HUES6 (cell line): Measurements from ENCODE around the gene SEPTIN10.

Experiments
- H3K27ac ChIP-seq: 2 replicates; pipeline ENCODE4 v1.7.0; 2013; ENCODE audit warnings: low read depth, mild to moderate bottlenecking, low read length, inconsistent platforms
- H3K27me3 ChIP-seq: 2 replicates; pipeline ENCODE4 v1.6.1; 2013; ENCODE audit warnings: low read length; ENCODE audit not compliant: control insufficient read depth, insufficient read depth
- H3K36me3 ChIP-seq: 2 replicates; pipeline ENCODE4 v1.6.1; 2013; ENCODE audit warnings: low read length; ENCODE audit not compliant: control insufficient read depth, insufficient read depth
- H3K4me1 ChIP-seq: 2 replicates; pipeline ENCODE4 v1.6.1; 2013; ENCODE audit warnings: low read length; ENCODE audit not compliant: control insufficient read depth, insufficient read depth
- H3K4me3 ChIP-seq: 2 replicates; pipeline ENCODE4 v1.5.1; 2013; ENCODE audit warnings: low read depth, low read length
- H3K9ac ChIP-seq: one replicate; pipeline ENCODE4 v1.6.1; 2013; ENCODE audit warnings: mild to moderate bottlenecking, low read length
- H3K9me3 ChIP-seq: 2 replicates; pipeline ENCODE4 v1.6.1; 2013; ENCODE audit warnings: low read depth, low read length; ENCODE audit not compliant: control insufficient read depth, insufficient read depth

Gene SEPTIN10

DNA sequence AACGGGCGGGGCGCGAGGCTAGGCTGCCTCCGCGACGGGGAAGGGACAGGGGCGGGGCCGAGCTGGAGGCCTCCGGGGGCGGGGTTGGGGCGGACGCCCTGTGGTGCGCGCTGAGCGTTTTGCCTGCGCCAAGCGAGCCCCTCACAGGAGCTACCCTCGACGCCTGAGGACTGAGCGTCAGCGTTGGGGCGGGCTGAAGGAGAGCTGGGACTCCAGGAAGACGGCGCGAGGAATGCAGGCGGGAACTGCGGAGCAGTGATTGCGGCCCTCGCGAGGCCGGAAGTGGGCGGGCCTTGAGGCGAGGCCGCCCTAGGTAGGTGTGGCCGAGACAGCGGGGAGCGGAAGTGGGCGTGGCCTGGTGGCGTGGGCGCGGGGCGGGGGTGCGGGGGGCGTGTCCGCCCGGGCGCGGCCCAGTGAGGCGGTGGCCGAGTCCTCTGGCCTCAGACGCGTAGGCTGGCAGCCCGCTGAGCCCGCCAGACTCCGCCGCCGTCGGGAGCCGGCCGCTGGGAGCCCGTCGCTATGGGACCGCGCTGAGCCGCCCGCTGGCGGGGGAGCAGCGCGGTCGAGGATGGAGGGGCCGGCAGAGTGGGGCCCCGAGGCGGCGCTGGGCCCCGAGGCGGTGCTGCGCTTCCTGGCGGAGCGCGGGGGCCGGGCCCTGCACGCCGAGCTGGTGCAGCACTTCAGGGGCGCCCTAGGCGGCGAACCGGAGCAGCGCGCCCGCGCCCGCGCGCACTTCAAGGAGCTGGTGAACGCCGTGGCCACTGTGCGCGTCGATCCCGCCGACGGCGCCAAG lies at the start of gene SEPTIN10, which contains the start of gene SOWAHC:
TSS of gene SEPTIN10 (minus strand) at position 45 of the 793 bp plus-strand sequence. CDS start 139 bp downstream, outside the sequence.
TSS of gene SOWAHC (plus strand) at position 443 of the 793 bp plus-strand sequence. CDS start at position 569, 126 bp downstream.
- Histone ChIP-seq H3K27ac (peak within 1 kb of the TSS; percentile 83; the same call in 1 of the 2 replicates), H3K9ac (peak within 1 kb of the TSS; percentile 84)

DNA sequence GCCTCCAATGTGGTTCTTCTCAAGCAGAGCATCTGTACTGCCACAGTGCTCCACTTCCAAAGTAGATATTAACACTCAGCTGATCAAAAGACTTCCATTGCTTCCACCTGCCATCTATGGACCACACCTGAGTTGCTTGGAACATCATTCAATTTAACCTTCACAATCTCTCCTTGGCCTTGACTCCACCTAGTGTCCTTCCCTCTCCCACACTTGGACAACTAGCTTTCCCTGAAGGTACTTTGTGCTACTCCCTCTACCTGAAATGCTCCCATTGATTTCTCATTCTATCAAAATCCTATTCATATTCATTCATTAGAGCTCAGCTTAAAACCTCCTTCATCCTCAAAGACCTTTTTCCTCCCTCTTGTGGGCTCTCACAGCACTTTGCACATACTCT lies 49.1 kb upstream of the SEPTIN10 start:
- H3K9me3 ChIP-seq: no peaks in the 10 kb centered on the region

More for the DNA sequence above, at the start of gene SEPTIN10, which contains the start of gene SOWAHC:
- Histone ChIP-seq H3K27me3 (peaks cover 12% of the 10 kb centered on the region), H3K4me1 (peaks cover 25% of the 10 kb centered on the region), H3K9me3 (no peaks in the 10 kb centered on the region), H3K36me3 (no peaks in the 10 kb centered on the region), H3K4me3 (peak within 1 kb of the TSS; percentile 91)

DNA sequence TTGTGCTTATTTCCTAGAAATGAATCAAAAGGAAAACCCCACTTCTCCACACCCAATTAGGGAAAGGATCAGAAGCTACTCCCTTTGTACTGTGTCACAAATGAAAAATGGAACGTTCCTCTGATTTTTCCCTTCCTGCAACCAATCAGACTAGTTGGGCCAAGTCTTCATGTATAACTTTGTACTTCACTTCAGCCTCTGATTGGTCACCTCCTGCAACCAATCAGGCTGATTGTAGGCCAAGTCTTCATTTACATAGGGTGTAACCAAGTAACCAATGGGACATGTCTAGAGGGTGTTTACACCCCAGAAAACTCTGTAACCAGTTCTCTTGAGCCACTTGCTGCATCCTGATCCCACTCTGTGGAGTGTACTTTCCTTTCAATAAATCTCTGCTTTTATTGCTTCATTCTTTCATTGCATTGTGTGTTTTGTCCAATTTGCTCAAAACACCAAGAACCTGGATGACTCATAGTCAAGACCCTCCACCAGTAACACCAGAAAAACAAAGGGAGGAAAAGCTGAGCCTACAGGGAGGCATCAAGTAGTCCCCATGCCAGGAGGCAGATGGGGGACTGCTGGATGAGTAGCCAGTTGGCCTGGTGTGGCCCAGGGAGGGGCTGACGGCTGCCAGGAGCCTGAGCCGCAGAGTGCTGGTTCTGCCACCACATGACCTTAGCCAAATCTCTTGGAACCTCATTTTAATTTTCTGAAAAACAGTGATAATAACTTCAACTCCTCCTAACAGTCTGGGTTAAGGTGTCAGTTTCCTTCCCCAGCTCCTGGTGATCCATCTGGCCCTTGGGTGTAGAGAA lies 46.5 kb upstream of the SEPTIN10 start:
- Histone ChIP-seq H3K9me3 (no peaks in the 10 kb centered on the region), H3K9ac (no peak overlapping the region), H3K4me1 (peaks cover 15% of the 10 kb centered on the region)

More for the DNA sequence above, 49.1 kb upstream of the SEPTIN10 start:
- Histone ChIP-seq H3K9ac (no peak overlapping the region), H3K36me3 (no peaks in the 10 kb centered on the region), H3K27ac (no peak overlapping the region), H3K27me3 (no peaks in the 10 kb centered on the region), H3K4me1 (peaks cover 15% of the 10 kb centered on the region), H3K4me3 (no peak overlapping the region)

DNA sequence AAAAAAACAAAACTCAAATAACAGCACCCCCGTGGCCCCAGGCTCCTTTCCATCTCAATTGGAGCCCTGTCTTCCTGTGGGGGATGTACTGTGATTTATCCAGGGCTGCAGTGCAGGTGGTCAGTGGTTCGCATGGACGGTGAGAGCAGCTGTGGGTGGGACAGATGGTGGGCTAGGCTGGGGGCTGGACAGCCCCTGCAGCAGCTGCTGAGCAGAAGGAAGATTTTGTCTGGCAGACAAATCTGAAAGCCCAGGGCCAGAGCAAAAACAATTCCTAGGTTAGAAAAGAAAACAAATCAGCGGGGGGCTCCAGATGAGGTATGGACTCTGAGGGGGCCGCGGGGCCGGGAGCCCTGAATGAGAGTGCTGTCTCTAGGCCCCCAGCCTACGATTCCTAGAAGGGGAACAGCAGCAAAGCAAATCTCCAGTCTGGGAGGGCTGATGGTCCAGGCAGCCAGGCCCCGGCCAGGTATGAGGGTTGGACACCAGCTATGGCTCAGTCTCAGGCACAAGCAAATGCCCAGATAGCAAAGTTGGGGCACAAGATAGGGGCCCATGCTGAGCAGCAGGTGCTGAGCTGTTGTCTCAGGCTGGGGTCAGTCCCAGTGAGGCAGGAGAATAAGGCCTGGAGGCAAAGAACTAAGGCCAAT lies 45.8 kb upstream of the SEPTIN10 start:
- Histone ChIP-seq H3K27ac (no peak overlapping the region), H3K4me3 (no peak overlapping the region), H3K9me3 (no peaks in the 10 kb centered on the region), H3K9ac (no peak overlapping the region), H3K36me3 (no peaks in the 10 kb centered on the region), H3K27me3 (no peaks in the 10 kb centered on the region), H3K4me1 (peaks cover 15% of the 10 kb centered on the region)

More for the DNA sequence above, 46.5 kb upstream of the SEPTIN10 start:
- no peak overlapping the region for H3K27ac ChIP-seq
- no peaks in the 10 kb centered on the region for H3K27me3 ChIP-seq
- H3K36me3 ChIP-seq: no peaks in the 10 kb centered on the region
- H3K4me3 ChIP-seq: no peak overlapping the region

DNA sequence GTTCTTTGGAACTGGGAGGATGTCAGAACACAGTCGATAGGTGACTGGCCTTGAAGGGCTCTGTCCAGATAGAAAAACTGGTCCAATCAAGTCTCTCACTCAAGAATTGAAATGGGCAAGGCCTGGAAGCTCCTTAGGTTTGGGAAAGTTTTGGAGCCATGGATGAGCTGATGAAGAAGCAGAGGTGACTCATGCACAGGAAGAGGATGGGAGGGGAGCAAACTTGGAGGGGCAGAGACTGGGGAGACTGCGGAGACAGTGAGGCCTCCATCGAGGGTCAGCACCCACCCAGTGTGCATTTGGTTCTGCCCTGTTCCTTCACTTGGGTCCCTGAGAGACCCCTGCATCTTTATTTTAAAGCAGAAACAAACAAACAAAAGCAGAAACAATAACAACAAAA lies 41.5 kb upstream of the SEPTIN10 start:
- Histone ChIP-seq H3K27me3 (no peaks in the 10 kb centered on the region), H3K36me3 (no peaks in the 10 kb centered on the region), H3K9me3 (no peaks in the 10 kb centered on the region), H3K4me3 (no peak overlapping the region), H3K9ac (no peak overlapping the region), H3K4me1 (peaks cover 11% of the 10 kb centered on the region), H3K27ac (no peak overlapping the region)

DNA sequence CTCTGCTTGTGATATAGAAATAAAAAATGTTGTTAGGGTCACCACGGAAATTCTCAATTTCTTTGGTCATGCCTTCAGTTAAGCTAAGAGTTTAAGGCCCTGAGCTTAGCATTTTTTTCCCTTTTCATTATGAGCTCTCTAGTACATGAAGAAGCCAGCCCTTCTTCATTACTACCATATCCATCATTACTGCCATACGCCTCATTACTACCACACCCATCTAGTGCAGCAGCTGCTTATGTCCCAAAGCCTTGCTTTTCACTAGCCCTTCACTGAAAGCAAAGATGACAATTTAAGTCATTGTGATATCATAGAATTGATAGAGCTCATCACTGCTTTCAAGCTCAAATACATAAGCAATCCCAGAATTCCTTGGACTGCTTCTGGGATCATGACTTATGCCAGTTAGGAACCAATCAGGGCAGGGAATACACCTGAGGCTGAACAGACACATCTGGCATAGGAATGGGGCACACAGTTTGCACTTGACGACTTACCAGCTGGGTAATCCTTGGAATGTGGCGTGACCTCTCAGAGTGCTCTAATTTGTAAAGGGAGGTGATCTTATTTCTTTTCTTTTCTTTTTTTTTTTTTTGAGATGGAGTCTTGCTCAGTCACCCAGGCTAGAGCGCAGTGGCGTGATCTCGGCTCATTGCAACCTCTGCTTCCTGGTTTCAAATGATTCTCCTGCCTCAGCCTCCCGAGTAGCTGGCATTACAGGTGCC lies 40.7 kb upstream of the SEPTIN10 start:
- Histone ChIP-seq H3K36me3 (no peaks in the 10 kb centered on the region), H3K9ac (no peak overlapping the region), H3K27me3 (no peaks in the 10 kb centered on the region), H3K9me3 (no peaks in the 10 kb centered on the region), H3K4me1 (peaks cover 3% of the 10 kb centered on the region), H3K4me3 (no peak overlapping the region), H3K27ac (no peak overlapping the region)

DNA sequence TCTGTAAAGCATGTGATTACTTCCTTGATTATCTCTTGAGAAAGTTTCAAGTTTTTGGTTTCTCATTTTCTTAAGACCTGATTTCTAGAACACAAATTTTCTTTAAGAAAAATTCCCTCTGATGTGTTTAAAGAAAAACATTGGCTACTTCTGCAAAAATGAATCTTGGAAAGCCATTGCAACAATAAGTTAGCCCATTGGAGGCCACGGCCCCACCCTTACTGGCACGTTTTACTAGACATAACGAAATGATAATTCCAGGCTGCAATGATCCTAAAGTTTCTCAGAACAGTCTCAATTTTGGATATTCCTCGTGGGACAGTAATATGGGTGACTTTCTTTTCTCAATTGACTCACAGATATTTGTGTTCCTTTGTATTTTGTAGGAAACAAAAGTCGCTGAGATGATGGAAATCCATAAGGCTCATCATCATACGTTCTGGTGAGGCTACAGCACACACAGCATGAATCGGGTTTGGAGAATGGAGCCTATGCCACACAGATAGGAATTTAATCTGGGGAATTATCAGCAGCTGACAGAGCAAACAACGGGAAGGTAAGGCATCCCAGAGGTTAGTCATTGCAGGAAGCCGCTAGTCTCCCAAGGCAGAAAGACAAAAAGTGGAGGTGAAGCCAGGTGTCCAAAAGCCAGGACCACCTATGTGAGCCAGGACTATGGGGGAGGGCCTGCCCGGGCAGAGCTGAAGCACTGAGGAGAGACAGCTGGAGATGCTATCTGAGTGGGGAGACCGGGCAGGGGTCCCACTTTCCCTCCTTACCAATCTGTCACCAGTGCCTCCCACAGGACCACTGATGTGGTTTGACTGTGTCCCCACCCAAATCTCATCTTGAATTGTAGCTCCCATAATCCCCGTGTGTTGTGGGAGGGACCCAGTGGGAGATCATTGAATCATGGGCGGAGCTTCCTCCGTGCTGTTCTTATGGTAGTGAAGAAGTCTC lies 36.2 kb upstream of the SEPTIN10 start:
- Histone ChIP-seq H3K27me3 (no peaks in the 10 kb centered on the region), H3K27ac (no peak overlapping the region), H3K9me3 (no peaks in the 10 kb centered on the region), H3K4me3 (no peak overlapping the region), H3K36me3 (no peaks in the 10 kb centered on the region), H3K4me1 (peaks cover 16% of the 10 kb centered on the region), H3K9ac (no peak overlapping the region)

DNA sequence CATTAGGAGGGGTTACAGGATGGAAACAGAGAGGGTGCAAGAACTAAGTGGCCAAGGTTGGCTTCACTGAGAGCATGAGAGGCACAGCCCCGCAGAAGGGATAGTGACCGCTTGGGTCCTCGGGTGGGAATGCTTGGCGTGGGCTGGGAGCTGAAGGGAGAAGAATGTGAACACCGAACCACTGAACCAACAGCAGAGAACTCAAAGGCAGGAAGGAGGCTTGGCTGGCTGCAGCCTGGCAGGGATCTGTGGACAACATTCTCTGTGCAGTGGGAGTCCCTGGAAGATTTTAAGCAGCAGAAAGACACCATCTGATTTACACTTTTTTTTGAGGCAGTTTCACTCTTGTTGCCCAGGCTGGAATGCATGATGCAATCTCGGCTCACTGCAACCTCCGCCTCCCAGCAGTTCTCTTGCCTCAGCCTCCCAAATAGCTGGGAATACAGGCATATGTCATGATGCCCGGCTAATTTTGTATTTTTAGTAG lies 34.3 kb upstream of the SEPTIN10 start:
- H3K4me1 ChIP-seq: peaks cover 21% of the 10 kb centered on the region
- no peaks in the 10 kb centered on the region for H3K9me3 ChIP-seq
- H3K27ac ChIP-seq: no peak overlapping the region
- H3K27me3 ChIP-seq: no peaks in the 10 kb centered on the region
- H3K36me3 ChIP-seq: no peaks in the 10 kb centered on the region
- H3K9ac ChIP-seq: no peak overlapping the region
- H3K4me3 ChIP-seq: no peak overlapping the region

DNA sequence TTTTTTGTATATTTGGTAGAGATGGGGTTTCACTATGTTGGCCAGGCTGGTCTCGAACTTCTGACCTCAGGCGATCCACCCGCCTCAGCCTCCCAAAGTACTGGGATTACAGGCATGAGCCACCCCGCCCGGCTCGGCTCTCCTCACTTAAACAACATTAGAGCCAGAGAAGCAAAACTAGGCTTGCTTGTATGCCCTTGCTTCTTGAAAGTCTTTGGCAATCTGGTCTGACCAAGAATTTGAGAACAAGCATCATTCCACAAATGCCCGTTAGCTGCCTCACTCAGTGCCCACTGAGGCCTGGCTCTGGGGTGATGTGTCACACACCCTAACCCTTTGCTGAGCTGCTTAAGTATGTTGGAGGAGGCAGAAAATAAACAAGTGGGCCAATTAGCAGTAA lies 33.9 kb upstream of the SEPTIN10 start:
- no peaks in the 10 kb centered on the region for H3K36me3 ChIP-seq
- no peaks in the 10 kb centered on the region for H3K27me3 ChIP-seq
- no peak overlapping the region for H3K9ac ChIP-seq
- no peaks in the 10 kb centered on the region for H3K9me3 ChIP-seq
- H3K4me1 ChIP-seq: peaks cover 21% of the 10 kb centered on the region
- no peak overlapping the region for H3K4me3 ChIP-seq
- no peak overlapping the region for H3K27ac ChIP-seq
